ENCODE data around the gene CTAGE4. TPM values are rescaled to one million over a fixed set of nuclear protein-coding genes. Genes with fewer than 3 reads are reported as not detected.
"Not testable (repeated sequence)": the region's sequence is repeated elsewhere in the genome, so short reads cannot be mapped to it uniquely, and the experiment has no call there.

Gene CTAGE4
- total RNA-seq, 1 experiment from 2014 or later: 18.3 TPM

DNA sequence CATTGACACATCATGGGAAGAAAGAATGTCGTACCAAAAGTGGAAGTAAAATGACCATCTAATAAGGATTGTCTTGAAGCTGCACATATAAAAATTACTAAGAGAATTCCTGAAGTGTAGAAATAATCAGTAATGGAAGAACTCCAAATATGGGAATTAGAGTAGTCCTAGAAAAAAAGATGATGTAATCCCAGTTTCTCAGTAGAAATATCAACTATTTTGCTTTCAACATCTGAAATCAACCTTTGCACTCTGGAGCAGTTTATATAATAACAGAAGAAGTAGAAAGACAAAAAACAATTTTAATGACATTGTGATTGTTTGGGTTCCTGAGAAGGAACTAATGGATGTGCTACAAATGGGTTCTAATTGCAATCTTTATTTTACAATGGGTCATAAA, 49.8 kb downstream of the CTAGE4 start:
- CTCF ChIA-PET; H3K4me1 Mint-ChIP-seq; DNase-seq (ENCODE audit: low spot score); POLR2A ChIA-PET; H3K9me3 Mint-ChIP-seq; H3K27ac Mint-ChIP-seq; H3K36me3 Mint-ChIP-seq; H3K4me3 Mint-ChIP-seq; H3K27me3 Mint-ChIP-seq (ENCODE audit: low read depth); ATAC-seq: not testable (repeated sequence)

Other genes starting within 250 kb of the CTAGE4 start
- not detected in 3 replicates for gene OR2F2, start 248.2 kb upstream of the CTAGE4 start, total RNA-seq (2021)
- not detected in 3 replicates for gene OR2F1, start 228.6 kb upstream of the CTAGE4 start, total RNA-seq (2021)
- gene OR6B1, start 183.1 kb upstream of the CTAGE4 start, total RNA-seq (2021): not detected in 3 replicates
- gene OR2A5, start 134.5 kb upstream of the CTAGE4 start, total RNA-seq (2021): not detected in 3 replicates
- gene OR2A25, start 113.7 kb upstream of the CTAGE4 start, total RNA-seq (2021): not detected in 3 replicates
- gene OR2A12, start 97.2 kb upstream of the CTAGE4 start, total RNA-seq (2021): not detected in 3 replicates
- gene OR2A2, start 73.9 kb upstream of the CTAGE4 start, total RNA-seq (2021): not detected in 3 replicates
- not detected in 3 replicates for gene OR2A14, start 60.3 kb upstream of the CTAGE4 start, total RNA-seq (2021)
- gene ARHGEF35, start 12.4 kb downstream of the CTAGE4 start, total RNA-seq (2021): 28.1 to 39.2 TPM (median 37.0 TPM) in 3 replicates
- 0.20 to 0.37 TPM (median 0.27 TPM) in 3 replicates for gene OR2A42, start 56.1 kb downstream of the CTAGE4 start, total RNA-seq (2021)
- gene OR2A7, start 81.3 kb downstream of the CTAGE4 start, total RNA-seq (2021): 6.3 to 9.9 TPM (median 9.4 TPM) in 3 replicates
- 5.6 to 8.4 TPM (median 7.9 TPM) in 3 replicates for gene CTAGE8, start 85.8 kb downstream of the CTAGE4 start, total RNA-seq (2021)
- 0.15 to 0.27 TPM in 2 of 3 replicates, not detected in the other for gene OR2A1, start 129.0 kb downstream of the CTAGE4 start, total RNA-seq (2021)
- 80.1 to 115 TPM (median 104 TPM) in 3 replicates for gene ARHGEF5, start 171.9 kb downstream of the CTAGE4 start, total RNA-seq (2021)
- gene NOBOX, start 220.2 kb downstream of the CTAGE4 start, total RNA-seq (2021): not detected in 3 replicates

All from WTC11 (cell line).